ENCODE measurements around the gene TNN.
"Not testable (repeated sequence)": the region's sequence is repeated elsewhere in the genome, so short reads cannot be mapped to it uniquely, and the experiment has no call there.

The TNN gene

DNA sequence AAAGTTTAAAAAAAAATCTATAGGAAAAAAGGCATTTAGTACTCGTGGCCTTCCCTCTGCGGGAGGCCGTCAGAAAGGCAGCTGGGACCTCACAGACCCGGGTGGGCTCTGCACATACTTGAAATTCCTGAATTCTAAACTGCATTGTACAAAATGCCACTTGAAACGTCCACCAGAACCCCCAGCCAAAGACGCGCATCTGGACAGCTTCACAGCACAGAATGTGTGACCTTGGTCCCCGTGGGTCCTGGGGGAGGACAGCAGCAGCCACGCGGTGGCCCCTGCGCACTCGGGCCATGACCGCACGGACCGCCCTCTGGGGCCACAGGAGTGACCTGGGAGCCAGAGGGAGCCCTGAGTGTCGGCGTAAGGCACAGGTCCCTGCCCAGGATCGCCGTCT, 23.8 kb upstream of the TNN start:
- Mint-ChIP-seq H3K4me3 (no peak overlapping the region), H3K4me1 (no peaks in the 10 kb centered on the region), H3K27ac (no peak overlapping the region), H3K9me3 (no peaks in the 10 kb centered on the region), H3K27me3 (peaks cover 11% of the 10 kb centered on the region), H3K36me3 (no peaks in the 10 kb centered on the region)
- DNase-seq (ENCODE audit: low spot score in 2 of 2) (no peak), ATAC-seq (ENCODE audit: low read depth) (no peak)

DNA sequence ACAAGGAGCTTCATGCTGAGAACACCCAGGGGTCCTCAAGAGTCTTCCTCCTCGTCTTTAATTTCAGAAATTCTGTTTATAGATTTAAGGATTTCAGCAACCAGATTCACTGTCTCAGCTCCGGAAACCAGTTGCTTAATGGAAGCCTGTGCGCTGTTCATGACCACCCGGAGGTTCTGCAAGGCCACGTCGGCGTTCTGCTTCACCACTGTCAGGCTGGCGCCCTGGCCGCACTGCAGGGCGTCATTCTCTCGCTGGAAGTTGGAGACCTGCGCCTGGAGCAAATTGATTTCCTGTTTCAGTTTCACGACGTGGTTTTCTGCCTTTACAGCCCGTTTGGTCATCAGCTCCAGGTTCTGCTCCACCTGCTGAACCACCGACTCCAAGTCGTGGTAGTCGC, 23.0 kb upstream of the TNN start:
- H3K9me3 Mint-ChIP-seq; DNase-seq (ENCODE audit: low spot score in 2 of 2); H3K27ac Mint-ChIP-seq; H3K4me3 Mint-ChIP-seq; H3K36me3 Mint-ChIP-seq; H3K4me1 Mint-ChIP-seq; ATAC-seq (ENCODE audit: low read depth): not testable (repeated sequence)
- H3K27me3 Mint-ChIP-seq, result peaks cover 17% of the 10 kb centered on the region

DNA sequence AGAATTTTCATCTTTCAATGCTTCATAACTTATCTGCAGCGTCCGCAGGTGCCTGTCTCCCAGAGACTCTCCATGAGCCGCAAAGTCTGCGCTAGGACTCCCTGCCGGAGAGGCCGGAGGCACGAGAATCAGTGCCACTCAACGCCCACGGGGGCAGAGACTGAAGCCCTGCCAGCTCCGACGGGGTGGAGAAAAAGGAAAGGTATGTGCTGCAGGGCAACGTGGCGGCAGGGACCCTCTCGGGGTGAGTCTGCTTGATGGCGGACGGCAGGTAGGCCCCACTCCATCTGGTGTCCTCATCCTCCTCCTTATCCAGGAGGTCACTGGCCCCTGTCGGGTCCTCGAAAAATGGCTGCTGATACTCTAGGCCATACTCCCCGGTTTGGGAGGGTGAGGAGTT, 22.5 kb upstream of the TNN start:
- no peaks in the 10 kb centered on the region for H3K4me1 Mint-ChIP-seq
- H3K4me3 Mint-ChIP-seq, result no peak overlapping the region
- DNase-seq (ENCODE audit: low spot score in 2 of 2) (no peak), ATAC-seq (ENCODE audit: low read depth) (no peak)
- H3K27me3 Mint-ChIP-seq, result peaks cover 18% of the 10 kb centered on the region
- H3K36me3 Mint-ChIP-seq, result no peaks in the 10 kb centered on the region
- no peaks in the 10 kb centered on the region for H3K9me3 Mint-ChIP-seq
- no peak overlapping the region for H3K27ac Mint-ChIP-seq

DNA sequence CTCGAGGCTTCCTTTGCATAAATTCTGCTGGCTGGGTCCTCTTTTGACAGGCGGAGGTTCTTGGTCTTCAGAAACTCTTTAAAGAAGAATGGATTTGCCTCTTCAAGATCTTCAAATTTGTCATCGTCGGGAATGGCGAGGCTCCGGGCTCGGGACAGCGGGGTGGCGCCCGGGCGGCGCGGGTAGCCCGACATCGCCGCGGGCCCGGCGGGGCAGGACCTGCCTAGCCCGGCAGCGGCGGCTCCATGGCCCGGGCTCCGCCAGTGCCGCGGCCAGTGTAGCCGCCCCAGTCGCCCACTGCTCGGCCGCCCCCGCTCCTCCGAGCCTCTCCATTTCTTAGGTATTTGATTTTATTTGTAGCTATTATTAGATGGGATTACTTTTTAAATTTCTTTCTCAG, 22.1 kb upstream of the TNN start:
- Mint-ChIP-seq H3K36me3 (no peaks in the 10 kb centered on the region), H3K27me3 (peaks cover 18% of the 10 kb centered on the region), H3K4me3 (no peak overlapping the region), H3K27ac (no peak overlapping the region), H3K9me3 (no peaks in the 10 kb centered on the region), H3K4me1 (no peaks in the 10 kb centered on the region)
- no peak for DNase-seq (ENCODE audit: low spot score in 2 of 2)
- no peak for ATAC-seq (ENCODE audit: low read depth)

DNA sequence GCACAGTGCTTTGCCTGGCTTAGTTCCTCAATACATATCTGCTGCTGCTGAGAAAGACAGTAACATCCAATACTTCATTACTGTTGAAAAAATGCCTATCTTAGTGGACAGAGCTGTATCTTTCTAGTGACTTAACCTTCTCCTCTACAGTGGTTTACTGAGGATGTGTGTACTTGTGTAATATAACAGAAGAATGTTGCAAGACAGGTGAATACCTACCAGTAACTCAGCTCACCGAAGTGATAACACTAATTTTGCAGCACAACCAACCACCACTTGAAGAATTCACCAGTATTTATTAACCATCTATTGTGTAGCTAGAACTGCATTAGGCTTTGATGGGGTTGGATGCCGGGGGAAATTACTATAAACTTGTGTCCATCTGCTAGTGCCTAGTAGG, 16.6 kb upstream of the TNN start:
- Mint-ChIP-seq H3K27me3 (peaks cover 29% of the 10 kb centered on the region), H3K4me1 (no peaks in the 10 kb centered on the region), H3K36me3 (no peaks in the 10 kb centered on the region), H3K27ac (no peak overlapping the region), H3K9me3 (no peaks in the 10 kb centered on the region), H3K4me3 (no peak overlapping the region)
- ATAC-seq (ENCODE audit: low read depth) (no peak), DNase-seq (ENCODE audit: low spot score in 2 of 2) (no peak)

DNA sequence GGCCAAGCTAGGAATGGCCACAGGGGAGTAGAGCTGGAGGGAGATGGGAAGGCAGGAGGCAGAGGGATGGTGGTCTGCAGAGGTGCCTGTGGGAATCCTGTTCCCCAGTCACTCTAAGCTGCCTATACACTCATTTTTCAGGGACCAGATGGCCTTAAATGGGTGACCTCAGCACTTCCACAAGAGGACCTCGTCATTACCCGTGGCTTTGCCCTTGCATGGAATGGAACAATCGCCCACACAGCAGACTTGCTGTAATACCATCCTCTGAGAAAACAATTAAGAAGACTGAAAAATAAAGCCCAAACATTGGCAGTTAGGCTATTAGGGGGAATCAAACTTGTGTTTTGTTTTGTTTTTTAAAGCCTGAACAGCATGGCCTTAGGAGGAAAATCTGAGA, 12.9 kb upstream of the TNN start:
- DNase-seq (ENCODE audit: low spot score in 2 of 2) (no peak), ATAC-seq (ENCODE audit: low read depth) (no peak)
- H3K4me3 Mint-ChIP-seq, result no peak overlapping the region
- H3K27me3 Mint-ChIP-seq, result peaks cover 21% of the 10 kb centered on the region
- H3K36me3 Mint-ChIP-seq, result peaks cover 3% of the 10 kb centered on the region
- no peak overlapping the region for H3K27ac Mint-ChIP-seq
- no peaks in the 10 kb centered on the region for H3K4me1 Mint-ChIP-seq
- peaks cover 4% of the 10 kb centered on the region for H3K9me3 Mint-ChIP-seq

DNA sequence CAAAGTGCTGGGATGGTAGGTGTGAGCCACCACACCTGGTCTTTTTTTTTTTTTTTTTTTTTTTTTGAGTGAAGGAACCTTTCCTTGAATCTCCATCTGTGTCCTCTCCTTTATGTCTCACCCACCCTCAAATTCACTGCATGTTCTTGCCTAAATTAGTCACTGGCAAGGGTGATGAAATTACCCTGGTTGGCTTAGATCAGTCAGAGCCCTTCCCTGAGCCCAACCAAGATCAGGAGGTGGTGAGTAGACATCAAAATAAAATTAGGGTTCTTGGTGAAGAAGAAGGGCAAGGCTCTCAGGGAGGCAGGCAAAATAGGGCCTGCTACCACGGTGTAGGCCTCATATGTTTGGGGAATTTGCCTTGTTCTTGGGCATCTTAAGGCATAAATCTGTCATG, 5.3 kb upstream of the TNN start:
- no peak for ATAC-seq (ENCODE audit: low read depth)
- H3K27me3 Mint-ChIP-seq, result peaks cover 10% of the 10 kb centered on the region
- no peak for DNase-seq (ENCODE audit: low spot score in 2 of 2)
- no peaks in the 10 kb centered on the region for H3K36me3 Mint-ChIP-seq
- H3K4me3 Mint-ChIP-seq, result no peak overlapping the region
- H3K9me3 Mint-ChIP-seq, result peaks cover 1% of the 10 kb centered on the region
- H3K4me1 Mint-ChIP-seq, result no peaks in the 10 kb centered on the region
- no peak overlapping the region for H3K27ac Mint-ChIP-seq

DNA sequence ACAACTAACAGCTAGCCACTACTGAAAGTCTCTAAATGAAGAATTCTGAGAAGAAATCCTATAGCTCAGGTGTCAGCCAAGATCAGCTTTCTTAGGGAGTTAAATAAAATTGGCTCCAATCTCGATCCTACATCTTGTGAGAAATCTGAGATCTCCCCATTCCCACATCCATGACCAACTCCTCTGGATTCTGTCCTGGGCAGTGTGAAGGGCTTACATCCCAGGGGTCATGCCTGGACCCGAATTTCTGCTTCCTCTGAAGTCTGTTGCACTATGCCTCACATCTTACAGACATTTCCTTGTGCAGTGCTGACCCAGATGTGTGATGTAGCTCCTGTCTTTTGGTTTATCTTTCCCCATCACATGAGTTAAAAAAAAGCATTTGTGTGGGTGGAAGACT, 4.8 kb upstream of the TNN start:
- peaks cover 10% of the 10 kb centered on the region for H3K27me3 Mint-ChIP-seq
- no peaks in the 10 kb centered on the region for H3K36me3 Mint-ChIP-seq
- H3K27ac Mint-ChIP-seq, result no peak overlapping the region
- no peak for DNase-seq (ENCODE audit: low spot score in 2 of 2)
- no peaks in the 10 kb centered on the region for H3K4me1 Mint-ChIP-seq
- peaks cover 1% of the 10 kb centered on the region for H3K9me3 Mint-ChIP-seq
- no peak for ATAC-seq (ENCODE audit: low read depth)
- no peak overlapping the region for H3K4me3 Mint-ChIP-seq

DNA sequence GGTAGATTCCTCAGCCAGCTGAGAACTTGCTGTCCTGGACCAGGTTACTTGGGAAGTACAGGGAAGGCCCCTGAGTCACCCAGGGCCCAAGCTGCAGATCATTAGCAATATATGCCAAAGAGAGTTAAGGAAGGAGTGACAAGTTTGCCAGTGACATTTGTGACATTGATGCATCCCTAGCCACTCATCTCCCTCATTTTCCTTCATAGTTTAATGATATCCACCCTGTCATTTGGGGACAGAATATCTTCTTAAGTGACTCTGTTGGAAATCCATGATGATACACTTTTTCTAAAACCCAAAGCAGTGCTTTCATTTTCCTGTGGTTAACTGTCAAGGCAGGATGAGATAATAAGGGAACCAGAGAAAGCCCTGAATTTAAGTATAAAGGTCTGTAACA, 3.2 kb downstream of the TNN start:
- H3K4me1 Mint-ChIP-seq, result peaks cover 6% of the 10 kb centered on the region
- no peaks in the 10 kb centered on the region for H3K36me3 Mint-ChIP-seq
- no peak overlapping the region for H3K4me3 Mint-ChIP-seq
- ATAC-seq (ENCODE audit: low read depth) (no peak), DNase-seq (ENCODE audit: low spot score in 2 of 2) (no peak)
- H3K9me3 Mint-ChIP-seq, result no peaks in the 10 kb centered on the region
- H3K27ac Mint-ChIP-seq, result no peak overlapping the region
- peaks cover 24% of the 10 kb centered on the region for H3K27me3 Mint-ChIP-seq

DNA sequence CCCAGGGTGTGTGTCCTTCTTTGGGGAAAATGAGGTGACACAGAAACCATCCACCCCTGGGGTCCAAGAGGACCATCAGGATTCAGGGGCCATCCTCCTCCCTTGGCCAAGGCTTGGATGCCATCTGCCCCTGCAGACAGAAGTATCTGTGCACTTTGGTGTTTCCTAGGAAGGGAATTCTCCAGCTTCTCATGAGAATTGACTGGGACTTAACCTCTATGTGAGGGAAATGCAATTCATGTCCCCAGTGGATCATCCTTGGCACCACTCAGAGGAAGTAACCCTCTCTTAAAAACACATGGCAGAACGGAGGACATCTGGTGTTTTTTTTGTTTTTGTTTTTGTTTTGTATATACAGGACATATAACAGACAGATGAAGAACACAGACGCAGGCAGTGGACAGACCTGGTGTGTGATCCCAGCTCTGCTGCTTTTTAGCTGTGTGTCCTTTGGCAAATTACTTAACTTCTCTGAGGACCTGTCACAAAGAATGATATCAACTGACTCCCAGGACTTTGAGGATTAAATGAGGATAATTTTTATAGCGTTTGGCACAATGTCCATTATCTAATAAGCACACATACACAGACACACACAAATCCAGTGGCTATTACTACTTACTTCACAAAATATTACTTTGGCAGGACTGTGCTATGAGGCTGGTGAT, 3.8 kb downstream of the TNN start:
- Mint-ChIP-seq H3K36me3 (no peaks in the 10 kb centered on the region), H3K27me3 (peaks cover 23% of the 10 kb centered on the region), H3K4me1 (peaks cover 6% of the 10 kb centered on the region), H3K4me3 (no peak overlapping the region), H3K9me3 (no peaks in the 10 kb centered on the region), H3K27ac (no peak overlapping the region)
- ATAC-seq (ENCODE audit: low read depth) (no peak), DNase-seq (ENCODE audit: low spot score in 2 of 2) (no peak)

DNA sequence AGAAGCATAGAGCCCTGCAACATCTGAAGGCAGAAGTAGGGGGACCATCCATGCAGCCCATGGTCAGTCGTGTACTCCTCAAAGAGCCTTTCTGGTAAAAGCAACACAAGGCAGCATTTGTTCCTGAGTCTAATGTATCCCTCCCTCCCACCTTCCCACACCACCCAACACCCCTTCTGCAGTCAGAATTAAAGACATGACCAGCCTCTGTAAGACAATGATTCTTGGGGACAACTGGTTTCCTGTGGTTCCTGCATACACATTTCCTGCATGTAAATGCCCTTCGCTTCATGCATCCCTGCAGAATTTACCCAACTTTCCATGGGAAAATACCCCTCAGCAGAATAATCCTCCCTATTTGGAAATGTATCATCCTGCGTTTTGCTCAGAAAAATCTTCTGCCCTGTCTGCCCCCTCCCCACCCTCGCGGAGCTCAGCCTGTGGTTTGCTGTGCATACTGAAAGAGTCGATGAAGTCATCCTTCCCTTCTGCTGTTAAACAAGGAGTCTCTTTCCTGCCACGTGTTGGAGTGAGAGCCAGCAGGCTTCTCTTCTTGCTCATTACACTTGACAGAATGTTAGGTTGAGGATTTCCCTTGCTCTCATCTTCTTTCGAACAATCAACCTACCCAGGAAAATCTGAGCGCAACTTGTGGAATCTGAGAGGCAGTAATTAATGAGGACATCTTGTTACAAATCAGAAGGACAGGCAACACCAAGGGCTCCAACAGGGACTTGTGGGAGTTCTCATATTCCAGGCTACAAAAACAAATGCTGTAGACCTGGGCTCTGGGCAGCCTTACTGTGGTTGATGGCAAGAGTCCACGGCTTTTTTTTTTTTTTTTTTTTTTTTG, 4.7 kb downstream of the TNN start:
- no peak for ATAC-seq (ENCODE audit: low read depth)
- Mint-ChIP-seq H3K4me3 (no peak overlapping the region), H3K4me1 (peaks cover 6% of the 10 kb centered on the region), H3K36me3 (no peaks in the 10 kb centered on the region), H3K27ac (no peak overlapping the region), H3K27me3 (peaks cover 21% of the 10 kb centered on the region), H3K9me3 (no peaks in the 10 kb centered on the region)
- no peak for DNase-seq (ENCODE audit: low spot score in 2 of 2)

DNA sequence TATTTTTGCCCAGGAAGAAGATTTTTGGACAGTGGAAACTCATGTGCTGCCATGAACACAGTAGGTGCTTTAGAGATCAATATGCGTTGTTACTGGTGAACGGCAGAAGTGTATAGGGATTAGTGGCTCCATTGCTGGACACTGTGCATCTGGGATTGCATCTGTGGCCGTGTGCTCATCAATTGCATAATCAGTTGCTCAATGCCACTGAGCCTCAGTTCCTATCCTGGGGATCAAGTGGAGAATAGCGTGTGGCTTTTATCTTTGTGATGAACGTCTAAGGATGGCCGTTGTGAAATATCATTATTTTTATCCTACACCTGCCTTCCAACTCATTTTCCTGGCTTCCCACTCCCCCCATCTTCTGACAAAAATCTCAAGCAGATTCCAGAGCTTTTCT, 5.4 kb downstream of the TNN start:
- Mint-ChIP-seq H3K36me3 (no peaks in the 10 kb centered on the region), H3K9me3 (no peaks in the 10 kb centered on the region), H3K4me1 (peaks cover 6% of the 10 kb centered on the region), H3K27ac (no peak overlapping the region), H3K27me3 (peaks cover 24% of the 10 kb centered on the region), H3K4me3 (no peak overlapping the region)
- no peak for DNase-seq (ENCODE audit: low spot score in 2 of 2)
- ATAC-seq (ENCODE audit: low read depth), result no peak

DNA sequence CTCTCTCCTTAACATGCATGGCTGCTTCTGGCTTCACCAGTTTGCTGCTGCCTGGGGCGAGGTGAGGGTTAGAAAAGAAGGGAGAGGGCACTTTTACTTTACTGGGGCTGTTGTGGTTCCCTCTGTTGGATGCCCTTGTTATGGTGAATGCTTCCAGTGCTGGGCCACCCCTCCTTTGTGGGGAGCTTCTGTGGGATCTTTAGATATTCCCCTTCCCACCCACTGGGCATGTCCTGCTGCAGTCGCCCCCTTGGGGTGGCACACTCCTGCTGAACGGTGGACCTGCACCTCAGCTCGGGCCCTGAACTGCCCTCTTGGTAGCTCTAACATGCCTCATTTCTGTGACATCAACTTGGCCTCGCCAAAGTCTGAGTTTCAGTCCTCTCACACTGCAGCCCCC, 6.0 kb downstream of the TNN start:
- ATAC-seq (ENCODE audit: low read depth), result no peak
- no peak overlapping the region for H3K4me3 Mint-ChIP-seq
- H3K27ac Mint-ChIP-seq, result no peak overlapping the region
- DNase-seq (ENCODE audit: low spot score in 2 of 2), result no peak
- H3K27me3 Mint-ChIP-seq, result peaks cover 24% of the 10 kb centered on the region
- H3K4me1 Mint-ChIP-seq, result peaks cover 6% of the 10 kb centered on the region
- no peaks in the 10 kb centered on the region for H3K36me3 Mint-ChIP-seq
- H3K9me3 Mint-ChIP-seq, result no peaks in the 10 kb centered on the region

DNA sequence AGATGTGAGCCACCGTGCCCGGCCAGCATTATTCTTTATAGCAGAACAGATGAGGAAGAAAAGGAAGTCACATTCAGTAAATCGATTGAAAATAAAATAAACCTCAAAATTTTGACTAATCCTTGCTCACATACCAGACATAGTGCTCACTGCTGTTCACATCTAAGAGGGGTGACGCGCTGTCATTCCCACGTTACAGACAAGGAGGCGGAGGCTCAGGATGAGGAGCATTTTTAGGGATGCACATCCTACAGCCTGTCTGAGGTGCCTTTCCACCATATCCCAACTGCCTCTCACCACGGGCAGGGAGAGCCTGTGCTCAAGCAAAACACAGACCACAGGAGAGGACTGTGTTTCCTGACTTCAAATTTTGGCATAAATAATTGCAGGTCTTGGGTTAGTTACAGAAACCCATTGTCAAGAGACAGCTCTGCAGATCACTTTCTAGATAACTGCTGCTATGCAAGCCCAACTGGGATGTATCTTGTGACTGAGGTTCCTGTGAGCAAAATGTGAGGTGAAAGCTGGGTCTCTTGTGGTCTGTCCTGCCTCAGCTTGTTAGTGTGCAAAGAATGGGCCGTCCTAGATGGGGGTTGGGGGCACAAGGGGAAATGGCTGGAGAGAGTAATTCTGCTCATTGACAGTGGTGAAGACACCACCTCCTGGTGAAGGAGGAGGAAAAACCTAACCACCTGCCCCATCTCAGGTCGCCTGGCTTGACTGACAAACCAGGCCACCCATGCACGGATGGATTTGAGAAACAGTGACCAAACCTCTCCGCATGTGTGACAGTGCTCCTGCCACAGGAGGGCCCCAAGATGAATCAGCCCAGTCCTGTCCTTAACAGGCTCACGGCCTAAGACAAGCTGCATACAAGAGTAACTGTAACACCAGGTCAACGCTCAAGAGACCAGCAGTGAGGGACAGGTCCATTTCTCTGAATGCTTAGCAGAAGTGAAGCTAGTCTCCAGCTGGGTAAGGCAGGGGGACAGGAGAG, 8.2 kb downstream of the TNN start:
- no peaks in the 10 kb centered on the region for H3K36me3 Mint-ChIP-seq
- H3K4me3 Mint-ChIP-seq, result no peak overlapping the region
- H3K27ac Mint-ChIP-seq, result no peak overlapping the region
- ATAC-seq (ENCODE audit: low read depth) (no peak), DNase-seq (ENCODE audit: low spot score in 2 of 2) (no peak)
- H3K9me3 Mint-ChIP-seq, result no peaks in the 10 kb centered on the region
- H3K27me3 Mint-ChIP-seq, result peaks cover 27% of the 10 kb centered on the region
- peaks cover 6% of the 10 kb centered on the region for H3K4me1 Mint-ChIP-seq

Data from memory B cell (primary cell).